Fibroblast of lung (primary cell): Measurements from ENCODE around the gene ZNF608.

ENCODE experiments used
- CTCF ChIP-seq, 2 donors: IDR thresholded peaks in 1 of 2; conservative IDR thresholded peaks in 1 of 2; 1 replicate in 1 of 2; 2 replicates in 1 of 2; pipeline ENCODE4 v1.5.1; 2011 to 2012; ENCODE audit warnings: low read length in 2 of 2, control low read depth in 1 of 2, inconsistent platforms in 1 of 2, low read depth in 1 of 2, mild to moderate bottlenecking in 1 of 2
- EZH2 ChIP-seq: IDR thresholded peaks from 2 replicates; pipeline ENCODE4 v1.5.1; 2012; ENCODE audit warnings: low read length, control low read depth, mild to moderate bottlenecking; ENCODE audit errors: missing control alignments

GRCh38 chr5:124772457-124773200 lies 26.2 kb upstream of the ZNF608 start:
- TF ChIP-seq EZH2, result no peak
- no peak for TF ChIP-seq CTCF (conservative IDR thresholded peaks at IDR 0.05 in 1 of 2, IDR thresholded peaks at IDR 0.05 in 1 of 2; ENCODE audit: low read depth in 1 of 2, low read length in 2 of 2)
